ENCODE measurements around the gene DDX21.
"Not testable (repeated sequence)": the region's sequence is repeated elsewhere in the genome, so short reads cannot be mapped to it uniquely, and the experiment has no call there.

The DDX21 gene

DNA sequence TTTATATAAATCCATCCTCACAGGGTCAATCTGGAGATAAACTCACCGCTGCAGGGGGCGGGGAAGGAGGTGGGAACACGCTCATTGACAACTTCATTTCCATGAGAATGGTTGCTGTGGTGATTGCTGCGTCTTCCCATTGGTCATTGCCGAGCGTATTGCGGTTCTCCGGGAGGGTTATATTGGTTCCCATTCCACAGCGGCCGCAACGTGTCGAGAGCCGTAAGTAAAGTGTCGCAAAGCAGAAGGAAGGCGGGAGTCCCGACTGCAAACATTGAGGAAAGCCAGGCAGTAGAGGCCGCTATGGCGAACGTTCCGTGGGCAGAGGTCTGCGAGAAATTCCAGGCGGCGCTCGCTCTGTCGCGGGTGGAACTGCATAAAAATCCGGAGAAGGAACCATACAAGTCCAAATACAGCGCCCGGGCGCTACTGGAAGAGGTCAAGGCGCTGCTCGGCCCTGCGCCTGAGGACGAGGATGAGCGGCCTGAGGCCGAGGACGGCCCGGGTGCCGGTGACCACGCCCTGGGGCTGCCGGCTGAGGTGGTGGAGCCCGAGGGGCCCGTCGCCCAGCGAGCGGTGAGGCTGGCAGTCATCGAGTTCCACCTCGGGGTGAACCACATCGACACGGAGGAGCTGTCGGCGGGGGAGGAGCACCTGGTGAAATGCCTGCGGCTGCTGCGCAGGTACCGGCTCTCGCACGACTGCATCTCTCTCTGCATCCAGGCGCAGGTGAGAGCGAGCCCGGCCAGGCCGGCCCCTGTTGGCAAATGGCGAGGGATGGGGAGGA lies 32.8 kb downstream of the DDX21 start, which contains the start of gene KIFBP:
TSS of gene KIFBP (plus strand) at position 274 of the 787 bp plus-strand sequence. CDS start at position 304, 30 bp downstream.
- peak; percentile 51 to 54 for DNase-seq (ENCODE audit: low read depth in 2 of 2)

- DNase-seq (ENCODE audit: low read depth in 2 of 2): no peak
These were observed 33.5 kb downstream of the DDX21 start for GRCh38 chr10:68989317-68989990.

DNA sequence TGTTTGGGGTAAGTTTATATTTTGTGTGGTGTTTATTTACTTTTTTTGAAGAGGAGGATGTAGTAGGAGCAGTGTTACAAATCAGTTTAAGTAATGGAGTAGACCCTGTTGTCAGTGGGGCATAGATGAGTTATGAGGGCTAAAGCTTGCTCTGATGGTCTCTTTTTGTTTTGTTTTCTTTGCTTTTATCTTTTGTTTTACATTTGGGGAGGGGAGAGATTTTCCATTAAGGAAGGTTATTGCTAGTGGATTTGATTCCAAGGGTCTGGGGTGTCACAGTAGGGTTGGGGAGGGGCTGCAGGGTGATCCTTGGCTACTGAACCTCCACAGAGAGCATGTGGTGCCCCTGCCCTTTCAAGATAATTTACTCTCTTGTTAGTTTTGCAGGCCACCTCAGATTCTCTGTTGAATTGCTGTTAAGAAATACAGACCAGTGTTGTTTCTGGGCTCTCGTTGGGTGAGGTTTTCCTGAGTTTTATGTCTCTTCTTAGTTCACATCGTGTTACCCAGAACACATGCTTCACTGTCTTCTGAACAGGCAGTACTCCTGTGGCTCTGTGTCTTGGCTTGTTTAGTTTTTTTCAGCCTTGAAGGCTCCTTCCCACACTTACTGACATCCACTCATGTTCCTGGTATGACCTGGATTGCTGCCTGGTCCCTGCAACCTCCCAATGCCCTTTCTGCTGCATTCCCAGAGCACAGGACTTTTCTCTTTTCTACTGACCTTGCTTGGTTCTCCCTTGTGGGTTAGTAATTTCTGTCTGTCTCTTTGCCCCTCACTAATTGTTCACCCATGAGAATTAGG lies 36.9 kb downstream of the DDX21 start:
- DNase-seq (ENCODE audit: low read depth in 2 of 2): no peak

GRCh38 chr10:68997211-68997610 lies 41.2 kb downstream of the DDX21 start:
- DNase-seq (ENCODE audit: low read depth in 2 of 2): no peak

DNA sequence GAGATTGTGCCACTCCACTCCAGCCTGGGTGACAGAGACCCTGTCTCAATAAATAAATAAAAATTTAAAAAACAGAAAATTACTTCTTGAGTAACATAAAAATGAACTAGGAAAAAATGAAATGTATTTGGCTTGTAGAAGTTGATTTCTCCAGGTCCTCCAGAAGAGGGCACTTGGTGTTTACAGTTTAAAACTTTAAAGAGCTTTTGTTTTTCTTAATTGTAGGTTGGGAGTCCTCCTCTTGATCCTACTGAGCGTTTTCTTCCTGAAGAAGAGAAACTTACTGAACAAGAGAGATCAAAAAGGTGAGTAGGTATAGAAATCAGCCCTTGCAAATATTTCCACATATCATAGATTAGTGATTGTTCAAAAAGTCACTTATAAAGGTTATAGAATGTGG lies 48.9 kb downstream of the DDX21 start:
- DNase-seq (ENCODE audit: low read depth in 2 of 2): no peak

DNA sequence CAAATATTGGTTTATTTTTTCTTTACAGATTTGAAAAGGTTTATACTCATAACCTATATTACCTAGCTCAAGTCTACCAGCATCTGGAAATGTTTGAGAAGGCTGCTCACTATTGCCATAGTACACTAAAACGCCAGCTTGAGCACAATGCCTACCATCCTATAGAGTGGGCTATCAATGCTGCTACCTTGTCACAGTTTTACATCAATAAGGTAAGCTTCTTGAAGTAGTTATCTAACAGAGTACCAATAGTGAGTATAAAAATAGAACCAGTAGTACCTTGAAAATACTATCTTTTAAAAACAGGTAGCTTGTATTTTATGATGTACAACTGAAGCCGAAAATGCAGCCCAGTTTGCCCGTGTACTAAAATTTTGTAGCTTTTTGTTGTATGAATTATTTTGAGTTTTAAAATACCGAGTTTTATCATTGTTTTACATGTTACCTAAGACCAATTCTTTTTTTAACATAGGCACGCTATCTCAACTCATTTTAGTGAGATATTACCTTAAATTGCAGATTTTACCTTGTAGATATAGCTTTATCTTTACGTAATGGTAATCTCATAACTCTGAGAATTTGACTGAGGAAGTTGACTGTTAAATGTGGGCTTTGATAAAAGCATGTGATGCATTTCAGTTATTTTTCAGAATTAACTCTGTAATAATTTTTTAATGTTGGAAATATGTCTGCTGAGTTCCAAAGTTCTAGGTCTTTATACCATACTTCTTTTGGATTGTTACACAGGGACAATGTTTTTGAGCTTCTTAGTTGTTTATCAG lies 49.9 kb downstream of the DDX21 start:
- no peak for DNase-seq (ENCODE audit: low read depth in 2 of 2)

DNA sequence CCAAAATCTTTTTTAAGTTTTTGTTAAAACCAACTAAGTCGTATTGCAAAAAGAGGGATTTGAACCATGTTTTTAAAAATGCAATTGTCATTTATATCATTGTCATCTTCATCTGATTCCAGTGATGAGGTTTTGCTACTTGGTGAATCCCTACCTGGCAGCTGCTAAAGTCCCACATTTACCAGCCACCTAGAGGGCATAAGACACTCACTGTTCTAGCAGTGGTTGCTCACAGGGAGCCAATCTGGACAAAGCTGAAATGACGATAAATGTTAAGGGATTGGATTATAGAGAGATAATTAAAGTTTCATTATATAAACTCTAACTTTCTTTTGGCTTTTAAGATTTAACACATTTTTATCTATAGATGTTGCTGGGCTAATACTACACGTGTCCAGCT lies 51.3 kb downstream of the DDX21 start:
- no peak for DNase-seq (ENCODE audit: low read depth in 2 of 2)

GRCh38 chr10:69009360-69009759 lies 53.4 kb downstream of the DDX21 start:
- no peak for DNase-seq (ENCODE audit: low read depth in 2 of 2)

GRCh38 chr10:69010151-69010640 lies 54.2 kb downstream of the DDX21 start:
- no peak for DNase-seq (ENCODE audit: low read depth in 2 of 2)

DNA sequence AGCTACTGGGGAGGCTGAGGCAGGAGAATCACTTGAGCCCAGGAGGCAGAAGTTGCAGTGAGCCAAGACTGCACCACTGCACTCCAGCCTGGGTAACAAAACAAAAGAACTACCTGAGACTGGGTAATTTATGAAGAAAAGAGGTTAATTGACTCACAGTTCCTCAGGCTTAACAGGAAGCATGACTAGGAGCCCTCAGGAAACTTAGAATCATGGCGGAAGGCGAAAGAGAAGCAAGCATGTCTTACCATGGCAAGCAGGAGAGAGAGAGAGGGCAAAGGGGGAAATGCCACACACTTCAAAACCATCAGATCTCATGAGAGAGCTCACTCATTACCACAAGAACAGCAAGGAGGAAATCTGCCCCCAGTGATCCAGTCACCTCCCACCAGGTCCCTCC lies 56.8 kb downstream of the DDX21 start:
- DNase-seq (ENCODE audit: low read depth in 2 of 2): not testable (repeated sequence)

DNA sequence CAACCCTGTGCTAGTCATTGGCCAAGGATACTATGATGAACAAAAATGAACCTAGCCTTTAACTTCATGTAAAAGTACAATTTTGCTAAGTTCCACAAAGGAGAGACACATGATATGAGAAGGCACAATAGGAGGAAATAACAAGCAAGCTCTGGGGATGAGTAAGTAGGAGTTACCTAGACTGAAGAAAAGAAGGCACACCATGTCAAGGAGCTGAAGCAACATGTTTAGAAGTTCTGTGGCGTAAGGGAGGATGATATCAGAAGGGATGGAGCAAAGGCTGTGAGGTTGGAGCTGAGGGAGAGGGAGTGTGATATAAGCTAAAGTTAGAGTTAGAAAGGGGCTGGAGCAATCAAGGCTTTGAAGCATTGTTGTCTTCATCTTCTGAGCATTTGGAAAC lies 58.2 kb downstream of the DDX21 start:
- DNase-seq (ENCODE audit: low read depth in 2 of 2): no peak

DNA sequence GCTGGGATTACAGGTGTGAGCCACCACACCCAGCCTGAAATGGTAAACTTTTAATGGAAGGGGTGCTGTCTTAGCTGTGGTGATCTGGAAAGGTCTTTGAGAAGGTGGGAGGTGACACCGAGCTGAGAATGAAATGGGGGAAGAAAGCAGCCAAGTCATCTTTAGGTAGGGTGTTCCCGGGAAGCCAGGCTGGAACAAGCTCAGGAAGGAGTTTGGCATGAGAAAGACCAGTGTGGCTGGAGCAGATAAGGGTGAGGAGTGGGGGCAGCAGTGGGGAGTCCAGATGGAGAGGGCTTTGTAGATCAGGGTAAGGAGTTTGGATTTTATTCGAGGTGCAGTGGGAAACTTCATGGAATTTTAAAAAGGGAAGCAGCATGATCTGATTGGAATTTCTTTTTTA lies 62.6 kb downstream of the DDX21 start:
- no peak for DNase-seq (ENCODE audit: low read depth in 2 of 2)

DNA sequence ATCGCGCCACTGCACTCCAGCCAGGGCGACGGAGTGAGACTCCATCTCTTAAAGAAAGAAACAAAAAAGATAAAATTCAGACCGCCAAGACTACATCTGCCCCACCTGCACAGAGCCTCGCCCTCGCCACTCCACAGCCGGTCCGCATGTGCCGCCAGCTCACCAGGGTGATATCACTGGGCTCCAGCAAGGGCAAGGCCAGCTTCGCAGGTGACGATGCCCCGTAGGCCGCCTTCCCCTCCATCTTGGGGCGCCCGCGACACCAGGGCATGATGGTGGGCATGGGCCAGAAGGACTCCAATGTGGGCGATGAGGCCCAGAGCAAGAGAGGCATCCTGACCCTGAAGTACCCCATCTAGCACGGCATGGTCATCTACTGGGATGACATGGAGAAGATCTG lies 66.6 kb downstream of the DDX21 start:
- no peak for DNase-seq (ENCODE audit: low read depth in 2 of 2)

- DNase-seq (ENCODE audit: low read depth in 2 of 2): no peak
These were observed 69.5 kb downstream of the DDX21 start for GRCh38 chr10:69025370-69025896.

DNA sequence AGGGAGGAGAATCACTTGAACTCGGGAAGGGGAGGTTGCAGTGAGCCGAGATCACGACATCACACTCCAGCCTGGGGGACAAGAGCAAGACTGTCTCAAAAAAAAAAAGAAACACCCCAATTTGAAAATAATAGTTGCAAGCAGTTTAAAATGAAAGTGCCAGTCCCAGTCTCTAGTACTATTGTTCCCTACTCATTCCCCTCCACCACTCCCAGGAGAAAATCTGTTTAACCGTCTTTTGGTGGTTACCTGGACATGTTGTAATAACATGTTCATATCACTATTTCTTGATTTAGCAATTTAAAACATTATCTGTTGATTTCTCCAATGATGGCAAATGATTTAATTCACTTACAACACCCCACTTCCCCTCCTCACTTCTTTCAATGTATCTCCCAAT lies 77.3 kb downstream of the DDX21 start:
- DNase-seq (ENCODE audit: low read depth in 2 of 2): no peak

Data from stimulated activated CD8-positive, alpha-beta memory T cell treated with anti-CD3 and anti-CD28 coated beads, Interleukin-2, amount 100 ng/mL, for 1 hour (primary cell).